PC-9 (cell line): ENCODE data around the gene FAM114A1.

ENCODE experiments used
- EZH2 ChIP-seq: fragments of 200-600 bp; sonication (generic); IDR thresholded peaks from 2 replicates; pipeline ENCODE4 v1.8.0; 2017; ENCODE audit warnings: antibody characterized with exemption, low read depth
- TF ChIP-seq, protein P1 (sequence below): fragments of 200-600 bp; sonication (generic); conservative IDR thresholded peaks from 2 replicates; pipeline ENCODE4 v1.6.1; 2017; ENCODE audit warnings: mixed run types, antibody characterized with exemption, mild to moderate bottlenecking, moderate library complexity

DNA sequence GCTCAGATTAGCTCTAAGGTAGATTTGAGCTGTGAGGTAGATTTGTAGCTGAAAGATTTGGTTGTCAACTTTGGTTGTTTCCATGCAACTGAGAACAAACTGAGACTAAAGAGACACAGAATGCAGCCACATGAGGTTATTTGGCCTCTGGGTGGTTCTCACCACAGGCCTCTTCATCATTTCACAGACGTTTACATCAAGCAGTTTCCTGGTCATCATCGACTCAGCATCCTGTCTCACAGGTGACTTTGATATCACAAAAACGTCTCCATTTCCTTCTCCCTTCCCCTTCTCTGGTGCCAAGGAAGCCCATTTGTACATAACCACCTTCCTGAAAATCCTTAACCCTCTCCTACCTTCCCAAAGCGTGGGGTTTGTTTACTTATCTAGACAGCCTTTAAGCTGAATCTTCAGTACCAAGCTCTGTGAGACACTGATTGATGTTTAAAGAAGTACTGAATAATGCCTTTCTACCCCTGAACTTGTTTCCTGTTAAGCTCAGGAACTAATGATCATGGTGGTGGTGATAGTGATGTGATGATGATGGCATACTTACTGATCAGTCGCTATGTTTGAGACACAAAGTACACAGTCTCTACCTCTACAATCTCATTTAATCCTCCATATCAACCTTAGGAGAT is 81.9 kb downstream of the FAM114A1 start:
- TF ChIP-seq, protein P1, sequence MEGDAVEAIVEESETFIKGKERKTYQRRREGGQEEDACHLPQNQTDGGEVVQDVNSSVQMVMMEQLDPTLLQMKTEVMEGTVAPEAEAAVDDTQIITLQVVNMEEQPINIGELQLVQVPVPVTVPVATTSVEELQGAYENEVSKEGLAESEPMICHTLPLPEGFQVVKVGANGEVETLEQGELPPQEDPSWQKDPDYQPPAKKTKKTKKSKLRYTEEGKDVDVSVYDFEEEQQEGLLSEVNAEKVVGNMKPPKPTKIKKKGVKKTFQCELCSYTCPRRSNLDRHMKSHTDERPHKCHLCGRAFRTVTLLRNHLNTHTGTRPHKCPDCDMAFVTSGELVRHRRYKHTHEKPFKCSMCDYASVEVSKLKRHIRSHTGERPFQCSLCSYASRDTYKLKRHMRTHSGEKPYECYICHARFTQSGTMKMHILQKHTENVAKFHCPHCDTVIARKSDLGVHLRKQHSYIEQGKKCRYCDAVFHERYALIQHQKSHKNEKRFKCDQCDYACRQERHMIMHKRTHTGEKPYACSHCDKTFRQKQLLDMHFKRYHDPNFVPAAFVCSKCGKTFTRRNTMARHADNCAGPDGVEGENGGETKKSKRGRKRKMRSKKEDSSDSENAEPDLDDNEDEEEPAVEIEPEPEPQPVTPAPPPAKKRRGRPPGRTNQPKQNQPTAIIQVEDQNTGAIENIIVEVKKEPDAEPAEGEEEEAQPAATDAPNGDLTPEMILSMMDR: no peak
- no peak for TF ChIP-seq EZH2
